ENCODE measurements around the gene KAZN. TPM values are rescaled to one million over a fixed set of nuclear protein-coding genes. Genes with fewer than 3 reads are reported as not detected.

The KAZN gene
- total and polyA plus RNA-seq, 2 donors = 7.2 to 8.4 TPM

DNA sequence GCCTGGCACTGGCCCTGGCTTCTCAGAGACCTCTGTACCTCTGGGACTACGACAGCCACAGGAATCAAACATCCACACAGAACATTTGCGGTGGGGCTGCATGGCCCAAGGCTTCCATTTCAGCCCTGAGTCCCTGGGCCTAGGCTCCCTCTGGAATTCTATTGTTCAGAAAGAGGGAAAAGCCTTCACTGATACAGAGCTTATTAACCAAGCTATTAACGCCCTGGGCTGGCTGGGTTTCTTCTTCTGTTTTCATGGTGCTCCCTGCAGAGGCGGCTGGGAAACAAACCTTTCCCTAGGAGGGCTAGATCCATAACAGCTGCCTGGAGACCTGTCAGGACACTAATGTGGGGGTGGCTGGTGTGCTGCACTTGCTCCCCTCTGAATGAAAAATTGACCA, 88.2 kb downstream of the KAZN start:
- 89% methylated on average over 4 of the region's 4 CpGs for WGBS
- Histone ChIP-seq H3K4me1 (ENCODE audit: insufficient read depth) (no peaks in the 10 kb centered on the region), H3K27ac (ENCODE audit: low read depth) (no peak overlapping the region), H3K36me3 (ENCODE audit: insufficient read depth) (no peaks in the 10 kb centered on the region), H3K4me3 (ENCODE audit: low read depth, low read length) (no peak overlapping the region)
- no peak for DNase-seq (ENCODE audit: extremely low spot score)

DNA sequence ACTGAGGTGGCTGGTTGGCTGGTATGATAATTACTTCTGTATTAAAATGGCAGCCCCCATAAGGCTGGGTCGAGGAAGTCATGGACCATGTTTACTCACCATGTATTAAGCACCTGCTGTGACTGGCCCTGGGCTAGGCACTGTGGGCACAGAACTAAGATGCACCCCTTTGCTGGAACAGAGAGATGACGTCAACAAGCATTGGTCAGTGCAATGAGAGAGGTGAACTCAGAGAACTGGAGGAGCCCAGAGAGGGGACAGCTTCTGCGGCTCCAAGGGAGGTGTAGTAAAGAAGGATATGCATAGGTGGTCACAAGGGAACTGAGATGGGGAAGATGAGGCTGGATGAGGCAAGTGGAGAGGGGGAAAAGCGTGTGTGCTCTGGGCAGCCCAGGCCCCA, 88.7 kb downstream of the KAZN start:
- Histone ChIP-seq H3K36me3 (ENCODE audit: insufficient read depth) (no peaks in the 10 kb centered on the region), H3K4me1 (ENCODE audit: insufficient read depth) (no peaks in the 10 kb centered on the region), H3K27ac (ENCODE audit: low read depth) (no peak overlapping the region), H3K4me3 (ENCODE audit: low read depth, low read length) (no peak overlapping the region)
- 92% methylated on average over 4 of the region's 4 CpGs for WGBS
- DNase-seq (ENCODE audit: extremely low spot score) = no peak

DNA sequence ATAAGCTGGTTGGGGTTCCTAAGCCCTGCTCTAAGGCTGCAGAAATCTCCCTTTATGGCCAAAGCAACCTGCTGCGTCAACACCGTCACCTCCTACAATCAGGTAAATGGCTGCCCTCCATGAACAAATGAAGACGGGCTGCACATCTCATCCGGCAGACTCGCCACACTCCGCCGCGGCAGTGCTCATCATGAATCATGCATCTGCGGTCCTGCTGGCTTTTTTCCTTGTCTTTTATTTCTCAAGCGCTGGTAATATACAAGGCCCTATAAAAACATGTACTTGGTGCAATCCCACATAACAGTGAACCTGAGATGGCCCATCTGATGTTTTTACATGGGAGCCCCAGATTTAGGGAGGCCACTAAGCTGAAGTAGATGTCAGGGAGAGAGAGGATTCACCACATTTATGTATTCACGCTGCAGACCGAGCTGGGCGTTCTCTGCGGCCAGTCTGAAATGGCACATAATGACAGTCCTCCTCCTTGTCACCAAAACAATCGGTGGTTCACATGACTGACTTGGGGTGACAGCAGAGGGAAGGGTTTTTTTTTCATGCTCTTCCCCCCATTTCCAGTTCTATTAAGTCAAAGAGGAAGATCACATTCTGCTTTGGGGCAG, 91.6 kb downstream of the KAZN start:
- Histone ChIP-seq H3K4me3 (ENCODE audit: low read depth, low read length) (no peak overlapping the region), H3K4me1 (ENCODE audit: insufficient read depth) (no peaks in the 10 kb centered on the region), H3K27ac (ENCODE audit: low read depth) (no peak overlapping the region), H3K36me3 (ENCODE audit: insufficient read depth) (no peaks in the 10 kb centered on the region)
- no peak for DNase-seq (ENCODE audit: extremely low spot score)
- 88% methylated on average over 15 of the region's 15 CpGs for whole genome bisulfite sequencing

DNA sequence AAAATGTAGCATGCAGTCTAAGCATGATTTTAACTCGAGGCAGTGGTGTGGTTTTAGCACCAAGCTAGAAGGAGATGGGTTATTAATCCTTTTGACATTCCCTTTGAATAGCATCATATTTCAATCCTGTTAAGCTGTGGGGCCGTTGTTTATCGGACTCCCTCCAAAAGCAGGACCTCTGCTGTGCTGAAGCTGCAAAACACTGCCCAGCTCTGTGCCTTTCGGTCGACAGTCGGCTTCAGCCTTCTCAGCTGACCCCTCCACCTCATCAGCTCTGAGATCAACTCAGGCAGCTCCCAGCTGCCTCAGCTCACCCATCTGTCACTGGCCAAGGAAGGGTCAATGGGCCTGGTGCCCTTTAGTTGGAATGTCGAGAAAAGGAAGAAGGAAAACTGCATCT, 95.5 kb downstream of the KAZN start:
- Histone ChIP-seq H3K4me1 (ENCODE audit: insufficient read depth) (no peaks in the 10 kb centered on the region), H3K4me3 (ENCODE audit: low read depth, low read length) (no peak overlapping the region), H3K36me3 (ENCODE audit: insufficient read depth) (no peaks in the 10 kb centered on the region), H3K27ac (ENCODE audit: low read depth) (no peak overlapping the region)
- 17% methylated on average over 7 of the region's 7 CpGs for WGBS
- DNase-seq (ENCODE audit: extremely low spot score) = no peak

DNA sequence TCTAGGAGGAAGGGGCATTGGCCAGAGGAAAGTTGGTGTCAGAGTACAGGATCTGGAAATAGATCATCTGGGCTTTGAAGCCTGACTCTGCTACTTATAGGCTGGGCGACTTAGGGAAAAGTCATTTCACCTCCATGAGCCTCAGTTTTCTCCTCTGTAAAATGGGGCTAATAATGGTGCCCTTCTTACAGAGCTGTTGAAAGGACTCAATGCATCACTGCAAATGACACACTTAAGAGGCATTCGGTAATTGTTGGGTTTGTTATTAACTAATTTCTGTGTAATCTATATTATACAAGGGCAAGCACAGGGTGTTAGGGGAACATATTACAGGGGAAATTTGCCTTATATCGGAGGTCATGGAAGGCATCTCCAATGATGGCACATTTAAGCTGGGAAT, 96.1 kb downstream of the KAZN start:
- H3K4me3 ChIP-seq (ENCODE audit: low read depth, low read length) = no peak overlapping the region
- H3K36me3 ChIP-seq (ENCODE audit: insufficient read depth) = no peaks in the 10 kb centered on the region
- WGBS = 91% methylated on average over 3 of the region's 3 CpGs
- no peaks in the 10 kb centered on the region for H3K4me1 ChIP-seq (ENCODE audit: insufficient read depth)
- no peak for DNase-seq (ENCODE audit: extremely low spot score)
- no peak overlapping the region for H3K27ac ChIP-seq (ENCODE audit: low read depth)

DNA sequence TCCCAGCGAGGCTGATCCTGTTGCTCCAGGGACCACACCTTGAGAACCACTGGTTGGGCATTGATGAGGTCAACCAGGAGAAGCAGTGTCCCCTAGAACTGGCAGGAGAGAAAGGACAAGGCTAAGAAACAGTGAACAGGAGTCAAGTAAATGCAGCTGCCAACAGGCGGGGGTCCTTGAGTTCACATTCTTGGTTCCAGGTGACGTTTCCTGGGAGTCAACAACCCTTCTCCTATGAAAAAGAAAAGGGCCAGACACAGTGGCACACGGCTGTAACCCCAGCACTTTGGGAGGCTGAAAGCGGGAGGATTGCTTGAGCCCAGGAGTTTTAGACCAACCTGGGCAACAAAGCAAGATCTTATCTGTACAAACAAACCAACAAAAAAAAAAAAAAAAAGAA, 98.3 kb downstream of the KAZN start:
- Histone ChIP-seq H3K36me3 (ENCODE audit: insufficient read depth) (no peaks in the 10 kb centered on the region), H3K27ac (ENCODE audit: low read depth) (no peak overlapping the region), H3K4me1 (ENCODE audit: insufficient read depth) (no peaks in the 10 kb centered on the region), H3K4me3 (ENCODE audit: low read depth, low read length) (no peak overlapping the region)
- no peak for DNase-seq (ENCODE audit: extremely low spot score)
- WGBS = 89% methylated on average over 5 of the region's 5 CpGs

DNA sequence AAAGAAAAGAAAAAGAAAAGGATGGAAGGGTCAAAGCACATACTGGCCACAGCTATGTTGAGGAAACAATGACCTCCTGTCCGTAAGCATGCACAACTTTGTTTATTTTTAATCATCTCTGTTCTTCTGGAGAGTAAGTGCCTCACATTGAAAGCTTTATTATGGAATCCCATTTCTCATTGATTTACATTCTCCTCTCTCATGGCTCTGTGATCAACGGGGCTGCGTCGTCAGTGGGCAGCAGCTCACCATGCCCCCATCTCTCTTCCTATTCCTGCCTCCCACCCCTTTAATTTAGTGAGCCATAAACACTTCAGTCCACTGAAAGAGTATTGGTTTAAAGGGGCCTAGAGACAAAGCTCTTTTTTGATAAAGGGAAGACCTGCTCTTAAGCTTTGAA, 98.9 kb downstream of the KAZN start:
- no peak overlapping the region for H3K27ac ChIP-seq (ENCODE audit: low read depth)
- 64% methylated on average over 4 of the region's 4 CpGs for WGBS
- H3K4me3 ChIP-seq (ENCODE audit: low read depth, low read length) = no peak overlapping the region
- H3K4me1 ChIP-seq (ENCODE audit: insufficient read depth) = no peaks in the 10 kb centered on the region
- no peaks in the 10 kb centered on the region for H3K36me3 ChIP-seq (ENCODE audit: insufficient read depth)
- DNase-seq (ENCODE audit: extremely low spot score) = no peak

DNA sequence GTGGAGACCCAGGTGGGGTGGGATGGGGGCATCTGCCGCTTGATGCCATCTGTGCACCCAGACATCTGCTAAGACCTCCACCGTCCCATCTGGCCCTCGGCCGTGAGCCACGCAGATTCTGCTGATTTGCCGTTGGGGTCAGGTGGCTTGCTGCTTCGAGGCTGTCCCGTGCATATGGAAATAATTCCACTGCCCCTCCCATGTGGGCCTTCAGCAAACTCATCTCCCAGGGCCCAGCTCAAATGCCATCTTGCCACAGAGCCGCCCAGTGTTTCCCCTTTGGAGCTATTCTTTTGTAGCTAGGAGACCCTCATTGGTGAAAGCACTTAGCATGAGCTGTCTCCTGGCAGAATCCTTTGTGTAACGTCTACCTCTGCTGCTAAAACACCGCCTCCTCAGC, 99.8 kb downstream of the KAZN start:
- Histone ChIP-seq H3K4me3 (ENCODE audit: low read depth, low read length) (no peak overlapping the region), H3K36me3 (ENCODE audit: insufficient read depth) (no peaks in the 10 kb centered on the region), H3K27ac (ENCODE audit: low read depth) (no peak overlapping the region), H3K4me1 (ENCODE audit: insufficient read depth) (no peaks in the 10 kb centered on the region)
- no peak for DNase-seq (ENCODE audit: extremely low spot score)
- 92% methylated on average over 11 of the region's 11 CpGs for WGBS

DNA sequence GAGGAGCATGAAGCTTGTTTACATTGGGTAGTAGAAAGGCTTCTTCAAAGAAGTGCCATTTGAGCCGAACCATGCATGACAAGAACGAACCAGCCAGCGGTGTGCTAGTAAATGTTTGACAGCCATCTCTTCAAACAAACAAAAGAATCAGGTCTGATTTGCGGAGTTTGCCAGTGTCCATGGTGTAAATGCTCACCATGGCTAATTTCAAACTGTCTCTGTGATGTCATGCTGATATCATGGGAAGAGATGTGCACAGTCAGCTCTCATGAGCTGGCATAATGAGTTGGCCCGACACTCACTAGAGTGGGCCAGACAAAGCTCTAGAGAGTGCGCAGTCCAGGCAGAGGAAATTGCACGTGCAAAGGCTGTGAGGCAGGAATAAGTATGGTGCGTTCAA, 101.1 kb downstream of the KAZN start:
- Histone ChIP-seq H3K4me1 (ENCODE audit: insufficient read depth) (no peaks in the 10 kb centered on the region), H3K4me3 (ENCODE audit: low read depth, low read length) (no peak overlapping the region), H3K27ac (ENCODE audit: low read depth) (no peak overlapping the region), H3K36me3 (ENCODE audit: insufficient read depth) (no peaks in the 10 kb centered on the region)
- WGBS = 73% methylated on average over 8 of the region's 8 CpGs
- DNase-seq (ENCODE audit: extremely low spot score) = no peak

DNA sequence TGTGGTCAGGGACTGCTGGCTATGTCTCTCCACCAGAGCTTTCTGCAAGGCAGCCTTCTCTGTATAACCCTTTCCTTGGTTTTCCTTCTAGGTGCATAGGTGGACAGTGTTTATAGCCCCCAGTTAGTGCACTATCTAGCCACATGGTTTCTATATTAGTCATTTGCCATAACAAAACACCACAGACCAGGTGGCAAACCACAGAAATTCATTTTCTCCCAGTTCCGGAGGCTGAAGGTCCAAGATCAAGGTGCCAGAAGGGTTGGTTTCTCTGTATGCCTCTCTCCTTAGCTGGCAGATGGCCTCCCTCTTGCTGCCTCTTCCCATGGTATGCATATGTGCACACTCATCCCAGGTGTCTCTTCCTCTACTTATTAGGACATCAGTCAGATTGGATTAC, 106.4 kb downstream of the KAZN start:
- Histone ChIP-seq H3K4me3 (ENCODE audit: low read depth, low read length) (no peak overlapping the region), H3K4me1 (ENCODE audit: insufficient read depth) (no peaks in the 10 kb centered on the region), H3K27ac (ENCODE audit: low read depth) (no peak overlapping the region), H3K36me3 (ENCODE audit: insufficient read depth) (no peaks in the 10 kb centered on the region)
- DNase-seq (ENCODE audit: extremely low spot score) = no peak
- 91% methylated on average over 1 of the region's 1 CpG for WGBS

DNA sequence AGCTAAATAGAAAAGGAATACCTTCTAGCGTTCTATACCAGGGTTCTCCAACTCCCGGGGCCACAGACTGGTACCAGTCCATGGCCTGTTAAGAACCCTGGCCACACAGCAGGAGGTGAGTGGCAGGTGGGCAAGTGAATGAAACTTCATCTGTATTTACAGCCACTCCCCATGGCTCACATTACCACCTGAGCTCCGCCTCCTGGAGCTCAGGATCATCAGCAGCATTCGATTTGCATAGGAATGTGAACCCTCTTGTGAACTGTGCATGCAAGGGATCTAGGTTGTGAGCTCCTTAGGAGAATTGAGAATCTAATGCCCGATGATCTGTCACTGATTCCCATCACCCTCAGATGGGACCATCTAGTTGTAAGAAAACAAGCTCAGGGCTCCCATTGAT, 107.3 kb downstream of the KAZN start:
- Histone ChIP-seq H3K4me1 (ENCODE audit: insufficient read depth) (no peaks in the 10 kb centered on the region), H3K4me3 (ENCODE audit: low read depth, low read length) (no peak overlapping the region), H3K36me3 (ENCODE audit: insufficient read depth) (no peaks in the 10 kb centered on the region), H3K27ac (ENCODE audit: low read depth) (no peak overlapping the region)
- 94% methylated on average over 5 of the region's 5 CpGs for WGBS
- no peak for DNase-seq (ENCODE audit: extremely low spot score)

DNA sequence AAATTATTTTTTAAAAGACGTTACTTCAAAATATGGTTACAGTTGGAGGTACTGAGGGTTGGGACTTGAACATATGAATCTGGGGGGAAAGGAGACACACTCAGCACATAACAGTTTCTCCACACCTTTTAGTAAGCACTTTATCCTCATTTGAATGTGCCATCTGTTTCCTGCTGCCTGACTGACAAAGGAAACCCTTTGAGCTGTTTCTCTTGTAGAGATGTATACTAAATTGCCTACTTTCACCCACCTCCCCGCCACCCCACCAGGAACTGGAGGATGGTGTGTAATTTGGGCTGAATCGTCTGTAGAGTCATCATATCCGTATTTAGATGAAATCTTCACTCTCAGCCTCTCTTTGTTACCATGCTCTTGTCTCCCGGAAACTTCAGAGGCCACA, 108.1 kb downstream of the KAZN start:
- no peak overlapping the region for H3K4me3 ChIP-seq (ENCODE audit: low read depth, low read length)
- H3K36me3 ChIP-seq (ENCODE audit: insufficient read depth) = no peaks in the 10 kb centered on the region
- DNase-seq (ENCODE audit: extremely low spot score) = no peak
- H3K4me1 ChIP-seq (ENCODE audit: insufficient read depth) = no peaks in the 10 kb centered on the region
- H3K27ac ChIP-seq (ENCODE audit: low read depth) = no peak overlapping the region
- WGBS = 73% methylated on average over 5 of the region's 5 CpGs

DNA sequence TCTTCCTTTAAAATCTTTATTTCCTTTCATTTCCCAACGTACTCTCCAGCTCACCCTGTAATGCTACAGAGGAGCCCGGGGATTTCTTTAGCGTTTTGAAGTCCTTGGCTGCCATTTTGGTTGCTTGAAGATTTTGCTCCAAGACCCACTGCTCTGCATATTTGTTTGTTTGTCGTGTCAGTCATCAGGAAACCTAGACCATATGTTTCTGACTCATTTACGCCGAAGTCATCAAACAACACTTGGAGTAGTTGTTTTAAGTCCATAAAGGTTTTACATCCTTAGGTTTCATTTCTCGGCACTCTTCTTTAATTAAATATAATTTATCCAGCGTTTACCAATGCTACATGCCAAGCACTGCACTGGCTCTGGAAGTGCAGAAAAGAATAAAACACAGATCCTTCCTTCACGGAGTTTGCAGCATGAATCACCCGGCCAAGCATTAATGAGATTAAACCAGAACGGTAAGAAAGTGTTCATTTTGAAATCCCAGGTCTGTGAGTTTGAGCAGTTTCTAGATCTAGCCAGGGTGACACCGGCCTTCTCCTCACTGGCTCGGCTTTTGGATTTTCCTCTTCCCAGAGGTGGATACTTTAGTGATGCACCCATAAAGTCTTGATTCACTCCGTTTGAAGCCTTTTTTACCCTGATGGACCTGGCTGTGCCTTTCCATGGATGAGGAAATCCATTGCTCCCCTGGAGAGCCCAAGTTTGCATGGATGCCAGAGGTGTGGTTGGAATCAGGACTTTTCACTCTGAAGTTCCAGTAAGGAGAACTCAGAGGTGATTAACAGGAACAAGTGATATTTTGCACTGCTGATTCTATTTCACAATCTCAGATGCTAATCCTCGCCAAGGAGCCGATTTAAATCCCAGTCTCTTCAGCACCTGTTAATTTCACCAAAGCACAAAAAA, 109.3 kb downstream of the KAZN start:
- Histone ChIP-seq H3K4me1 (ENCODE audit: insufficient read depth) (no peaks in the 10 kb centered on the region), H3K36me3 (ENCODE audit: insufficient read depth) (no peaks in the 10 kb centered on the region), H3K4me3 (ENCODE audit: low read depth, low read length) (no peak overlapping the region), H3K27ac (ENCODE audit: low read depth) (no peak overlapping the region)
- 81% methylated on average over 16 of the region's 16 CpGs for WGBS
- no peak for DNase-seq (ENCODE audit: extremely low spot score)

DNA sequence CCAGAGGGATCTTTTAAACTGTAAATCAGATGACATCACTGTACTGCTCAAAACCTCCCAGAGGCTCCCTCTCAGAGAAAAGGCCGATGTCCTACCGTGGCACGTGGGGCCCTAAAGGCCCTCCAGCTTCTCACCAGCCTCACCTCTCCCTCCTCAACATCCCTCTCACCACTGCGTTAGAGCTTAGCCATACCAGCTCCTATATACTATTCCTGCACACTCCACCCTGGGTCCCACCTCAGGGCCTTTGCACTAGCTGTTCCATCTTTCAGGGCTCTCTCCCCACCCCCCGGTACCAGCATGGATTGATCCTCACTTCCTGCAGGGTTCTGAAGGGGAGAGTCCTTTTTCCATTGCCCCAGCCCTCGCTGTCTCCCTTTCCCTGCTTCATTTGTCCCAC, 111.8 kb downstream of the KAZN start:
- 94% methylated on average over 6 of the region's 6 CpGs for WGBS
- no peak for DNase-seq (ENCODE audit: extremely low spot score)
- Histone ChIP-seq H3K27ac (ENCODE audit: low read depth) (no peak overlapping the region), H3K4me3 (ENCODE audit: low read depth, low read length) (no peak overlapping the region), H3K4me1 (ENCODE audit: insufficient read depth) (no peaks in the 10 kb centered on the region), H3K36me3 (ENCODE audit: insufficient read depth) (no peaks in the 10 kb centered on the region)
